ENCODE results near the gene FADS1. TPM values are rescaled to one million over a fixed set of nuclear protein-coding genes. Genes with fewer than 3 reads are reported as not detected.

FADS1 gene
- total and polyA plus RNA-seq, 4 experiments from 2014 or later = 0.70 to 2.2 (median 1.2) TPM

GRCh38 chr11:61756452-61757212, 60.2 kb downstream of the FADS1 start:
- H3K4me3 Mint-ChIP-seq = no peak overlapping the region

GRCh38 chr11:61756147-61756451, 60.7 kb downstream of the FADS1 start:
- no peaks in the 10 kb centered on the region for H3K27me3 ChIP-seq (ENCODE audit: insufficient read depth, low read length)
- H3K4me3 ChIP-seq (ENCODE audit: low read length in 2 of 2) = no peak overlapping the region
- Mint-ChIP-seq H3K27ac (peak overlapping the region in 2 of 7 donors; percentile 17 to 31), H3K36me3 (no peaks in the 10 kb centered on the region), H3K4me1 (peaks cover 2 to 38% (median 19%) of the 10 kb centered on the region in 4 donors), H3K4me3 (no peak overlapping the region), H3K9me3 (no peaks in the 10 kb centered on the region), H3K27me3 (peaks cover 3% of the 10 kb centered on the region in 2 donors)
- POLR2A ChIA-PET (ENCODE audit: partially characterized antibody) = interaction anchor here (0.8 kb wide), 1 partner anchor 72 kb away, joined by 3 read pairs; no protein-coding TSS in a partner anchor
- intact Hi-C loops (cut with micrococcal nuclease) = no loop called here
- DNase-seq = no peak
- H3K4me1 ChIP-seq (ENCODE audit: insufficient read depth, low read length) = peaks cover 17% of the 10 kb centered on the region
- no peak overlapping the region for H3K27ac ChIP-seq (ENCODE audit: low read depth, low read length)
- no peaks in the 10 kb centered on the region for H3K36me3 ChIP-seq (ENCODE audit: insufficient read depth, low read length)
- CTCF ChIA-PET (ENCODE audit: partially characterized antibody) = interaction anchor here (1.0 kb wide), 1 partner anchor 41 kb away, joined by 3 read pairs; no protein-coding TSS in a partner anchor
- no peaks in the 10 kb centered on the region for H3K9me3 ChIP-seq (ENCODE audit: control insufficient read depth in 1 of 2, low read length in 2 of 2)

More at GRCh38 chr11:61756452-61757212, 60.2 kb downstream of the FADS1 start:
- Mint-ChIP-seq H3K27ac (peak overlapping the region in 3 of 7 donors; percentile 14 to 31 (median 17)), H3K4me1 (peaks cover 2 to 35% (median 16%) of the 10 kb centered on the region in 4 donors), H3K36me3 (no peaks in the 10 kb centered on the region), H3K27me3 (peaks cover 1 to 2% of the 10 kb centered on the region in 2 donors), H3K9me3 (no peaks in the 10 kb centered on the region)
- Histone ChIP-seq H3K9me3 (ENCODE audit: control insufficient read depth in 1 of 2, low read length in 2 of 2) (no peaks in the 10 kb centered on the region), H3K27ac (ENCODE audit: low read depth, low read length) (no peak overlapping the region), H3K36me3 (ENCODE audit: insufficient read depth, low read length) (no peaks in the 10 kb centered on the region), H3K27me3 (ENCODE audit: insufficient read depth, low read length) (no peaks in the 10 kb centered on the region), H3K4me3 (ENCODE audit: low read length in 2 of 2) (no peak overlapping the region), H3K4me1 (ENCODE audit: insufficient read depth, low read length) (peaks cover 16% of the 10 kb centered on the region)
- intact Hi-C loops (cut with micrococcal nuclease) = no loop called here
- CTCF ChIA-PET (ENCODE audit: partially characterized antibody) = interaction anchor here (1.0 kb wide), 1 partner anchor 40 kb away, joined by 3 read pairs; no protein-coding TSS in a partner anchor
- no peak for DNase-seq
- POLR2A ChIA-PET (ENCODE audit: partially characterized antibody) = interaction anchor here (0.8 kb wide), 1 partner anchor 73 kb away, joined by 3 read pairs; no protein-coding TSS in a partner anchor

- DNase-seq = no peak
- Histone ChIP-seq H3K4me3 (ENCODE audit: low read length in 2 of 2) (no peak overlapping the region), H3K4me1 (ENCODE audit: insufficient read depth, low read length) (peaks cover 17% of the 10 kb centered on the region), H3K9me3 (ENCODE audit: control insufficient read depth in 1 of 2, low read length in 2 of 2) (no peaks in the 10 kb centered on the region), H3K27me3 (ENCODE audit: insufficient read depth, low read length) (no peaks in the 10 kb centered on the region), H3K27ac (ENCODE audit: low read depth, low read length) (no peak overlapping the region), H3K36me3 (ENCODE audit: insufficient read depth, low read length) (no peaks in the 10 kb centered on the region)
- H3K4me1 Mint-ChIP-seq = peaks cover 2 to 42% (median 21%) of the 10 kb centered on the region in 4 donors
- intact Hi-C loops (cut with micrococcal nuclease) = no loop called here
- peaks cover 4 to 6% of the 10 kb centered on the region in 2 donors for H3K27me3 Mint-ChIP-seq
- no peaks in the 10 kb centered on the region for H3K9me3 Mint-ChIP-seq
- no peaks in the 10 kb centered on the region for H3K36me3 Mint-ChIP-seq
- no peak overlapping the region for H3K4me3 Mint-ChIP-seq
- POLR2A ChIA-PET (ENCODE audit: partially characterized antibody) = no interaction called here
- CTCF ChIA-PET (ENCODE audit: partially characterized antibody) = interaction anchor here (1.0 to 1.6 kb wide), 4 partner anchors 10 to 42 kb away, joined by 3 to 5 read pairs (median 4); no protein-coding TSS in a partner anchor
- no peak overlapping the region for H3K27ac Mint-ChIP-seq
Observed at GRCh38 chr11:61754534-61755482, 62.0 kb downstream of the FADS1 start.

- no peak overlapping the region for H3K4me3 ChIP-seq (ENCODE audit: low read length in 2 of 2)
- Mint-ChIP-seq H3K27ac (peak overlapping the region in 1 of 7 donors; percentile 50), H3K36me3 (no peaks in the 10 kb centered on the region), H3K9me3 (no peaks in the 10 kb centered on the region), H3K4me1 (peaks cover 2 to 42% (median 21%) of the 10 kb centered on the region in 4 donors), H3K27me3 (peaks cover 10 to 12% of the 10 kb centered on the region in 2 donors), H3K4me3 (peak overlapping the region in 7 of 8 donors; percentile 36 to 77 (median 74))
- no peaks in the 10 kb centered on the region for H3K27me3 ChIP-seq (ENCODE audit: insufficient read depth, low read length)
- H3K27ac ChIP-seq (ENCODE audit: low read depth, low read length) = no peak overlapping the region
- H3K36me3 ChIP-seq (ENCODE audit: insufficient read depth, low read length) = no peaks in the 10 kb centered on the region
- ChIA-PET CTCF (ENCODE audit: partially characterized antibody) (interaction anchor here (1.0 to 1.6 kb wide), 3 partner anchors 20 to 40 kb away, joined by 3 to 5 read pairs (median 4); no protein-coding TSS in a partner anchor), POLR2A (ENCODE audit: partially characterized antibody) (interaction anchor here (0.8 kb wide), 1 partner anchor 351 kb away, joined by 3 read pairs; no protein-coding TSS in a partner anchor)
- DNase-seq = no peak
- H3K4me1 ChIP-seq (ENCODE audit: insufficient read depth, low read length) = peaks cover 17% of the 10 kb centered on the region
- intact Hi-C loops (cut with micrococcal nuclease) = no loop called here
- no peaks in the 10 kb centered on the region for H3K9me3 ChIP-seq (ENCODE audit: control insufficient read depth in 1 of 2, low read length in 2 of 2)
Observed at GRCh38 chr11:61753672-61754071, 63.1 kb downstream of the FADS1 start.

GRCh38 chr11:61752925-61753521, 63.8 kb downstream of the FADS1 start:
- Mint-ChIP-seq H3K4me3 (peak overlapping the region; percentile 65 to 77 (median 74)), H3K36me3 (no peaks in the 10 kb centered on the region), H3K4me1 (peaks cover 2 to 42% (median 21%) of the 10 kb centered on the region in 4 donors), H3K27me3 (peaks cover 11 to 13% of the 10 kb centered on the region in 2 donors), H3K27ac (peak overlapping the region; percentile 30 to 78 (median 57)), H3K9me3 (no peaks in the 10 kb centered on the region)
- intact Hi-C loops (cut with micrococcal nuclease) = no loop called here
- no peaks in the 10 kb centered on the region for H3K36me3 ChIP-seq (ENCODE audit: insufficient read depth, low read length)
- no peak overlapping the region for H3K27ac ChIP-seq (ENCODE audit: low read depth, low read length)
- DNase-seq = no peak
- H3K4me3 ChIP-seq (ENCODE audit: low read length in 2 of 2) = no peak overlapping the region
- no peaks in the 10 kb centered on the region for H3K9me3 ChIP-seq (ENCODE audit: control insufficient read depth in 1 of 2, low read length in 2 of 2)
- H3K4me1 ChIP-seq (ENCODE audit: insufficient read depth, low read length) = peaks cover 17% of the 10 kb centered on the region
- ChIA-PET CTCF (ENCODE audit: partially characterized antibody) (interaction anchor here (1.6 kb wide), 1 partner anchor 40 kb away, joined by 5 read pairs; no protein-coding TSS in a partner anchor), POLR2A (ENCODE audit: partially characterized antibody) (interaction anchor here (0.8 kb wide), 1 partner anchor 352 kb away, joined by 3 read pairs; no protein-coding TSS in a partner anchor)
- no peaks in the 10 kb centered on the region for H3K27me3 ChIP-seq (ENCODE audit: insufficient read depth, low read length)

GRCh38 chr11:61752117-61752924, 64.5 kb downstream of the FADS1 start, which contains the start of gene MYRF:
MYRF (plus strand) TSS chr11:61752636; CDS start chr11:61752745, 109 bp downstream.
- peak; percentile 46 to 70 (median 56) for DNase-seq
- H3K27me3 ChIP-seq (ENCODE audit: insufficient read depth, low read length) = no peaks in the 10 kb centered on the region
- H3K4me1 ChIP-seq (ENCODE audit: insufficient read depth, low read length) = peaks cover 17% of the 10 kb centered on the region
- Mint-ChIP-seq H3K9me3 (no peaks in the 10 kb centered on the region), H3K4me3 (peak within 1 kb of the TSS; percentile 65 to 85 (median 76)), H3K27ac (peak within 1 kb of the TSS; percentile 30 to 78 (median 57)), H3K36me3 (no peaks in the 10 kb centered on the region), H3K27me3 (peaks cover 11 to 14% of the 10 kb centered on the region in 2 donors), H3K4me1 (peaks cover 2 to 39% (median 21%) of the 10 kb centered on the region in 4 donors)
- H3K27ac ChIP-seq (ENCODE audit: low read depth, low read length) = no peak within 1 kb of the TSS
- peak within 1 kb of the TSS in 1 of 2 donors; percentile 28 for H3K4me3 ChIP-seq (ENCODE audit: low read length in 2 of 2)
- POLR2A ChIA-PET (ENCODE audit: partially characterized antibody) = no interaction called here
- H3K36me3 ChIP-seq (ENCODE audit: insufficient read depth, low read length) = no peaks in the 10 kb centered on the region
- H3K9me3 ChIP-seq (ENCODE audit: control insufficient read depth in 1 of 2, low read length in 2 of 2) = no peaks in the 10 kb centered on the region
- CTCF ChIA-PET (ENCODE audit: partially characterized antibody) = interaction anchor here (0.9 to 3.4 kb wide), 2 partner anchors 13 to 19 kb away, joined by 4 to 10 read pairs; no protein-coding TSS in a partner anchor
- intact Hi-C loops (cut with micrococcal nuclease) = no loop called here

Measured in CD4-positive, alpha-beta memory T cell (primary cell).